Vagina (tissue), 2 donors: ENCODE data around the gene ANKS1A.

Source experiments
- POLR2A ChIP-seq, 2 donors: fragments of 450-650 bp; IDR thresholded peaks; one replicate each; pipeline ENCODE4 v1.6.1; 2017; ENCODE audit warnings: antibody characterized with exemption in 2 of 2, mild to moderate bottlenecking in 2 of 2, moderate library complexity in 2 of 2
- POLR2AphosphoS5 ChIP-seq, 2 donors: sonication (generic); formaldehyde crosslinking; IDR thresholded peaks; one replicate each; pipeline ENCODE4 v1.9.0; 2017; ENCODE audit warnings: antibody characterized with exemption in 2 of 2, mild to moderate bottlenecking in 2 of 2, low read depth in 1 of 2; ENCODE audit not compliant: insufficient read depth in 1 of 2
- TF ChIP-seq, protein P1 (sequence below), 3 experiments: fragments of 450-650 bp in 2 of 3; fragments of 200-600 bp in 1 of 3; sonication (generic) in 1 of 3; IDR thresholded peaks; one replicate each; pipeline ENCODE4 v1.5.1; 2017 to 2019; ENCODE audit warnings: antibody characterized with exemption in 3 of 3, mild to moderate bottlenecking in 2 of 3, moderate library complexity in 2 of 3

GRCh38 chr6:35053701-35054100 is 164.6 kb downstream of the ANKS1A start:
- TF ChIP-seq, protein P1, sequence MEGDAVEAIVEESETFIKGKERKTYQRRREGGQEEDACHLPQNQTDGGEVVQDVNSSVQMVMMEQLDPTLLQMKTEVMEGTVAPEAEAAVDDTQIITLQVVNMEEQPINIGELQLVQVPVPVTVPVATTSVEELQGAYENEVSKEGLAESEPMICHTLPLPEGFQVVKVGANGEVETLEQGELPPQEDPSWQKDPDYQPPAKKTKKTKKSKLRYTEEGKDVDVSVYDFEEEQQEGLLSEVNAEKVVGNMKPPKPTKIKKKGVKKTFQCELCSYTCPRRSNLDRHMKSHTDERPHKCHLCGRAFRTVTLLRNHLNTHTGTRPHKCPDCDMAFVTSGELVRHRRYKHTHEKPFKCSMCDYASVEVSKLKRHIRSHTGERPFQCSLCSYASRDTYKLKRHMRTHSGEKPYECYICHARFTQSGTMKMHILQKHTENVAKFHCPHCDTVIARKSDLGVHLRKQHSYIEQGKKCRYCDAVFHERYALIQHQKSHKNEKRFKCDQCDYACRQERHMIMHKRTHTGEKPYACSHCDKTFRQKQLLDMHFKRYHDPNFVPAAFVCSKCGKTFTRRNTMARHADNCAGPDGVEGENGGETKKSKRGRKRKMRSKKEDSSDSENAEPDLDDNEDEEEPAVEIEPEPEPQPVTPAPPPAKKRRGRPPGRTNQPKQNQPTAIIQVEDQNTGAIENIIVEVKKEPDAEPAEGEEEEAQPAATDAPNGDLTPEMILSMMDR (IDR thresholded peaks at IDR 0.05), result no peak
- TF ChIP-seq POLR2AphosphoS5 (IDR thresholded peaks at IDR 0.05; ENCODE audit: insufficient read depth in 1 of 2, low read depth in 1 of 2), result no peak
- TF ChIP-seq POLR2A (IDR thresholded peaks at IDR 0.05), result no peak
